SK-N-SH treated with all-trans-retinoic acid at 6 μM for 48 hours (cell line): ENCODE measurements around the gene PPP2R1B.

Source experiments
- CSDC2 ChIP-seq: fragments of 250-450 bp; sonication (Bioruptor Pico); IDR thresholded peaks from 2 replicates; pipeline ENCODE4 v1.5.0; 2020; ENCODE audit warnings: mild to moderate bottlenecking, moderate library complexity
- ESRRG ChIP-seq: fragments of 250-450 bp; sonication (Bioruptor Pico); IDR thresholded peaks from 2 replicates; pipeline ENCODE4 v1.6.1; 2021; ENCODE audit warnings: mild to moderate bottlenecking
- OSR1 ChIP-seq: fragments of 250-450 bp; sonication (Bioruptor Pico); IDR thresholded peaks from 2 replicates; pipeline ENCODE4 v1.8.0; 2022; ENCODE audit warnings: moderate library complexity, mild to moderate bottlenecking, inconsistent platforms
- RARB ChIP-seq: fragments of 250-450 bp; sonication (Bioruptor Pico); IDR thresholded peaks from 2 replicates; pipeline ENCODE4 v1.8.0; 2021; ENCODE audit warnings: mild to moderate bottlenecking, moderate library complexity
- ZNF8 ChIP-seq: fragments of 450-650 bp; formaldehyde crosslinking; IDR thresholded peaks from 2 replicates; pipeline ENCODE4 v1.5.0; 2020; ENCODE audit warnings: mild to moderate bottlenecking, moderate library complexity
- TF ChIP-seq, protein P1 (sequence below): fragments of 250-450 bp; sonication (Bioruptor Pico); IDR thresholded peaks from 2 replicates; pipeline ENCODE4 v1.8.0; 2020; ENCODE audit warnings: mild to moderate bottlenecking, moderate library complexity, borderline replicate concordance

DNA sequence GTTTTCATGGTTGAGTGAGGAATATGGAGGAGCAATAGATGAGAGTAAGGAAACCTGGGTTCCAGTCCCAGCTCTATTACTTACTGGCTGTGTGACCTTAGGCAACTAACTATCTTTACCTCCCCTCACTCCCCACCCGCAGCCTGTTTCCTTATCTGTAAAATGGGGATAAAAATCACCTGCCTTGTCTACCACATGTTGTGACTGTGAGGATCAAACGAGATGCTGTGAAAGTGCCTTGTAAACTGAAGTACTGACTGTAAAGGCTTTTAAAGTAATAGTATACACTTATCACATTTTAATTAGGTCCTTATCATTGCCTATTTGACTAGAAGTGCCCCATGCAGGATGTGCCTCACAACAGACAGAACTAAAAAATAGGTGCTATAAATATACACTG is 18.9 kb upstream of the PPP2R1B start:
- TF ChIP-seq ESRRG (CRISPR knock-in tag) (no peak), ZNF8 (CRISPR knock-in tag) (no peak), OSR1 (CRISPR knock-in tag) (no peak), RARB (CRISPR knock-in tag) (no peak), CSDC2 (CRISPR knock-in tag) (no peak)
- TF ChIP-seq, protein P1, sequence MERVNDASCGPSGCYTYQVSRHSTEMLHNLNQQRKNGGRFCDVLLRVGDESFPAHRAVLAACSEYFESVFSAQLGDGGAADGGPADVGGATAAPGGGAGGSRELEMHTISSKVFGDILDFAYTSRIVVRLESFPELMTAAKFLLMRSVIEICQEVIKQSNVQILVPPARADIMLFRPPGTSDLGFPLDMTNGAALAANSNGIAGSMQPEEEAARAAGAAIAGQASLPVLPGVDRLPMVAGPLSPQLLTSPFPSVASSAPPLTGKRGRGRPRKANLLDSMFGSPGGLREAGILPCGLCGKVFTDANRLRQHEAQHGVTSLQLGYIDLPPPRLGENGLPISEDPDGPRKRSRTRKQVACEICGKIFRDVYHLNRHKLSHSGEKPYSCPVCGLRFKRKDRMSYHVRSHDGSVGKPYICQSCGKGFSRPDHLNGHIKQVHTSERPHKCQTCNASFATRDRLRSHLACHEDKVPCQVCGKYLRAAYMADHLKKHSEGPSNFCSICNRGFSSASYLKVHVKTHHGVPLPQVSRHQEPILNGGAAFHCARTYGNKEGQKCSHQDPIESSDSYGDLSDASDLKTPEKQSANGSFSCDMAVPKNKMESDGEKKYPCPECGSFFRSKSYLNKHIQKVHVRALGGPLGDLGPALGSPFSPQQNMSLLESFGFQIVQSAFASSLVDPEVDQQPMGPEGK, result no peak
